Measurements from ENCODE around the gene CDC16.
A peak's percentile ranks its signal among the peaks of the same experiment; 100 is the strongest.

The CDC16 gene

GRCh38 chr13:114264886-114265611 is 30.4 kb downstream of the CDC16 start:
- no peak for DNase-seq

GRCh38 chr13:114266241-114266640 is 31.5 kb downstream of the CDC16 start:
- no peak for DNase-seq

GRCh38 chr13:114268344-114269280 is 33.9 kb downstream of the CDC16 start:
- no peak for DNase-seq

- no peak for DNase-seq
Measured at GRCh38 chr13:114269281-114269770, 34.6 kb downstream of the CDC16 start.

- DNase-seq: no peak
Measured at GRCh38 chr13:114272977-114273376, 38.3 kb downstream of the CDC16 start.

- DNase-seq: no peak
Measured at GRCh38 chr13:114275304-114275703, 40.6 kb downstream of the CDC16 start.

- no peak for DNase-seq
Measured at GRCh38 chr13:114279146-114279545, 44.4 kb downstream of the CDC16 start.

GRCh38 chr13:114279758-114280355 is 45.2 kb downstream of the CDC16 start:
- no peak for DNase-seq

GRCh38 chr13:114281351-114282040 is 46.8 kb downstream of the CDC16 start, which contains the start of gene UPF3A:
Gene UPF3A (plus strand): TSS chr13:114281601. CDS start chr13:114281640, 39 bp downstream.
- DNase-seq: no peak

GRCh38 chr13:114282041-114282670 is 47.5 kb downstream of the CDC16 start:
- DNase-seq: peak; percentile 21

GRCh38 chr13:114283576-114283975 is 48.9 kb downstream of the CDC16 start:
- DNase-seq: no peak

- no peak for DNase-seq
Measured at GRCh38 chr13:114284680-114285079, 50.0 kb downstream of the CDC16 start.

- no peak for DNase-seq
Measured at GRCh38 chr13:114285166-114285808, 50.6 kb downstream of the CDC16 start.

- no peak for DNase-seq
Measured at GRCh38 chr13:114286808-114287207, 52.1 kb downstream of the CDC16 start.

GRCh38 chr13:114288157-114288591 is 53.5 kb downstream of the CDC16 start:
- no peak for DNase-seq

GRCh38 chr13:114296448-114296847 is 61.8 kb downstream of the CDC16 start:
- no peak for DNase-seq

- DNase-seq: no peak
Measured at GRCh38 chr13:114296902-114297301, 62.2 kb downstream of the CDC16 start.

GRCh38 chr13:114298866-114299265 is 64.2 kb downstream of the CDC16 start:
- DNase-seq: no peak

- DNase-seq: no peak
Measured at GRCh38 chr13:114299604-114300305, 65.1 kb downstream of the CDC16 start.

- no peak for DNase-seq
Measured at GRCh38 chr13:114303700-114304327, 69.1 kb downstream of the CDC16 start.
